GM12874 (cell line): ENCODE measurements around the gene PDE4D.

Experiments
- CTCF ChIP-seq: IDR thresholded peaks from 2 replicates; pipeline ENCODE4 v1.5.1; 2011; ENCODE audit warnings: low read depth, mild to moderate bottlenecking, control low read depth, low read length, moderate library complexity; ENCODE audit not compliant: insufficient read depth

Gene PDE4D

DNA sequence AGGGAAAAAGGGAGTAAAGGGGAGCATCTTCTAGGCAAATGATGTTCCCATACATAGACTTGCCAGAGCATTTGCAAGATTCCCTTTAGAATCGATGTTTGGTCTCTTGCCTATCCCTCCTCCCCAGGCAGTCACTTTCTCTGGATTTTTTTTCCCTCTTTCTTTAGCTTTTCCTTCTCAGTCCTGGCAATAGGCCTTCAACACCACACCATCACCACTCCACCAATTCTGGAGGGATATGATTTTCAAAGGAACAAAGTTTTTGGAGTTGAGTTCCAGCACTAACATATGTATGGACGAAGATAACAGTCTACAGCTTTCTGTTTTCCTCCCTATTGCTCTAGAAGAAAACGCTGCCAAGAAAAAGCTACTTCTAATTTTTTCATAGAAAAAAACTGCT is 377.4 kb downstream of the PDE4D start:
- no peak for TF ChIP-seq CTCF

- TF ChIP-seq CTCF = no peak
Observed at GRCh38 chr5:59506285-59506877, 387.1 kb downstream of the PDE4D start.

DNA sequence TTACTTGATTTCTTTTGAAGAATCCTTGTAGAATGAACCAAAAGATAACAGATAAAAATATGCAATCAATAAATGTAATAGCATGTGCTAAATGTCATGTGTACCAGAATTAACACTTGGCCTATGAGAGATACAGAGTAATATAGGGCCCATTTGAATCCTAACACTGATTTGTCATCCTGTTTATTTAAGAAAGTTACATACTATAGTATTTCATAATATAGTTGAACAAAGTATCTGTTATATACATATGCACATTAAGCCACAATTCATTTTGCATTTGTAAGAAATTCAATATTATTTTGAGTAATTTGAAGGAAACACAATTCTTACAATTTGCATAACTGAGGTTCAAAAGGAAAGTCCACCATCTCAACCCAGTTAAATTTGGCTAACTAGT is 389.5 kb downstream of the PDE4D start:
- TF ChIP-seq CTCF = no peak

- no peak for TF ChIP-seq CTCF
Observed at GRCh38 chr5:59503220-59503619, 390.3 kb downstream of the PDE4D start.

DNA sequence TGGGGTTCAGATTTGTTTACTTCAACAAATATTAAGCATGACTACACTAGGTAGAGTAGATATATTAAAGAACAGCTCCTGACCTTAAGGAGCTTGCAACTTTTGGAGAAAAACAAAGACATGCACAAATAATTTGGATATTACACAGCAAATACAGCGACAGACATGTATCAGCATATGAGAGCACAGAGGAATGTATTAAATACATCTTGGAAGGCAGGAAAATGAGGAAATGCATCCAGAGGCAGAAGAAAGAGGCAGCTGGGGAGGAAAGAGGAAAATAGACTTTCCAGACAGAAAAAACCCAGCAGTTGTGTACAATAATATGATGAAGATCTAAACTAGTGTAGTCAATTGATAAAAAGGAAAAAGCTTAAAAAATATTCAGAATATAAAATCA is 392.2 kb downstream of the PDE4D start:
- TF ChIP-seq CTCF = no peak

DNA sequence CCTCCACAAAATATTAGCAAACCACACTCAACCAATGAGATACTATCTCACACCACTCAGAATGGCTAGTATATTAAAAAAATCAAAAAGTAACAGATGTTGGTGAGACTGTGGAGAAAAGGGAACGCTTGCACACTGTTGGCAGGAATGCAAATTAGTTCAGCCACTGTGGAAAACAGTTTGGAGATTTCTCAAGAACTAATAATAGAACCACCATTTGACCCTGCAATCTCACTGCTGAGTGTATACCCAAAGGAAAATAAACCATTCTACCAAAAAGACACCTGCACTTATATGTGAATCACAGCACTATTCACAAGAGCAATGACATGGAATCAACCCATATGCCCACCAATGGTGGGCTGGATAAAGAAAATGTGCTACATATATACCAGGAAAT is 393.5 kb downstream of the PDE4D start:
- TF ChIP-seq CTCF = no peak

GRCh38 chr5:59497207-59497606 is 396.3 kb downstream of the PDE4D start:
- no peak for TF ChIP-seq CTCF
